Stimulated activated CD4-positive, alpha-beta T cell treated with anti-CD3 and anti-CD28 coated beads, Interleukin-12 subunit alpha, Interleukin-12 subunit beta, amount 100 ng/mL, for 48 hours (primary cell): ENCODE measurements around the gene HLA-F.

Experiments
- DNase-seq, 3 donors: peaks; one replicate each; pipeline ENCODE4 v3.0.0-alpha.2; 2020; ENCODE audit warnings: low read depth in 2 of 3, low spot score in 1 of 3

The HLA-F gene

GRCh38 chr6:29723666-29724588 is 693 bp downstream of the HLA-F start:
- peak; percentile 50 to 78 (median 77) for DNase-seq

- DNase-seq: no peak
Measured at GRCh38 chr6:29724937-29725869, 2.0 kb downstream of the HLA-F start.

- no peak for DNase-seq
Measured at GRCh38 chr6:29726001-29726400, 2.8 kb downstream of the HLA-F start.

- no peak for DNase-seq
Measured at GRCh38 chr6:29726571-29727194, 3.4 kb downstream of the HLA-F start.

GRCh38 chr6:29727637-29728036 is 4.4 kb downstream of the HLA-F start:
- no peak for DNase-seq

GRCh38 chr6:29728173-29728874 is 5.1 kb downstream of the HLA-F start:
- no peak for DNase-seq

- DNase-seq: no peak
Measured at GRCh38 chr6:29728875-29729270, 5.6 kb downstream of the HLA-F start.

- no peak for DNase-seq
Measured at GRCh38 chr6:29729774-29730328, 6.6 kb downstream of the HLA-F start.

- no peak for DNase-seq
Measured at GRCh38 chr6:29730575-29731126, 7.4 kb downstream of the HLA-F start.

- DNase-seq: no peak
Measured at GRCh38 chr6:29731281-29731680, 8.0 kb downstream of the HLA-F start.

- no peak for DNase-seq
Measured at GRCh38 chr6:29733057-29733456, 9.8 kb downstream of the HLA-F start.

GRCh38 chr6:29734046-29735018 is 11.1 kb downstream of the HLA-F start:
- no peak for DNase-seq

GRCh38 chr6:29736563-29736962 is 13.3 kb downstream of the HLA-F start:
- no peak for DNase-seq

GRCh38 chr6:29737707-29738630 is 14.7 kb downstream of the HLA-F start:
- peak; percentile 36 to 64 (median 54) for DNase-seq

GRCh38 chr6:29739136-29739881 is 16.1 kb downstream of the HLA-F start:
- DNase-seq: no peak

- no peak for DNase-seq
Measured at GRCh38 chr6:29739882-29740261, 16.6 kb downstream of the HLA-F start.

- DNase-seq: no peak
Measured at GRCh38 chr6:29741592-29741991, 18.4 kb downstream of the HLA-F start.
